KMS-11 (cell line): ENCODE measurements around the gene SYCP1.

Experiments
- H2AFZ ChIP-seq: fragments of 200-600 bp; sonication (generic); 2 replicates; pipeline ENCODE4 v1.6.1; 2016; ENCODE audit warnings: antibody characterized with exemption, mixed run types, low read depth
- H3K27ac ChIP-seq: fragments of 200-600 bp; sonication (generic); 2 replicates; pipeline ENCODE4 v1.6.1; 2016; ENCODE audit warnings: mild to moderate bottlenecking, mixed run types
- H3K27me3 ChIP-seq: fragments of 200-600 bp; sonication (generic); 2 replicates; pipeline ENCODE4 v1.6.1; 2017; ENCODE audit warnings: mild to moderate bottlenecking, low read depth, mixed run types, moderate library complexity; ENCODE audit not compliant: insufficient read depth
- H3K36me3 ChIP-seq: fragments of 200-600 bp; sonication (generic); 2 replicates; pipeline ENCODE4 v1.6.1; 2017; ENCODE audit warnings: mild to moderate bottlenecking, mixed run types; ENCODE audit not compliant: insufficient read depth
- H3K4me1 ChIP-seq: fragments of 200-600 bp; sonication (generic); 2 replicates; pipeline ENCODE4 v1.6.1; 2016; ENCODE audit warnings: mild to moderate bottlenecking, low read depth, mixed run types; ENCODE audit not compliant: poor library complexity, severe bottlenecking
- H3K4me2 ChIP-seq: fragments of 200-600 bp; sonication (generic); 2 replicates; pipeline ENCODE4 v1.7.0; 2016; ENCODE audit warnings: mild to moderate bottlenecking, mixed run types
- H3K4me3 ChIP-seq: fragments of 200-600 bp; sonication (generic); IDR thresholded peaks from 2 replicates; pipeline ENCODE4 v1.6.1; 2017; ENCODE audit warnings: low read depth, low read length, mixed read lengths; ENCODE audit not compliant: insufficient read depth
- H3K79me2 ChIP-seq: fragments of 200-600 bp; sonication (generic); 2 replicates; pipeline ENCODE4 v1.6.1; 2016; ENCODE audit warnings: low read depth, mixed run types; ENCODE audit not compliant: insufficient read depth
- H3K9ac ChIP-seq: fragments of 200-600 bp; sonication (generic); 2 replicates; pipeline ENCODE4 v1.6.1; 2016; ENCODE audit warnings: mild to moderate bottlenecking, mixed run types
- H4K20me1 ChIP-seq: fragments of 200-600 bp; sonication (generic); 2 replicates; pipeline ENCODE4 v1.6.1; 2016; ENCODE audit warnings: mild to moderate bottlenecking, mixed run types; ENCODE audit not compliant: insufficient read depth
- TF ChIP-seq, protein P1 (sequence below): fragments of 200-600 bp; sonication (generic); conservative IDR thresholded peaks from 2 replicates; pipeline ENCODE4 v1.6.1; 2017; ENCODE audit warnings: low read depth, mild to moderate bottlenecking, antibody characterized with exemption, low read length, moderate library complexity, mixed read lengths

SYCP1 gene, protein sequence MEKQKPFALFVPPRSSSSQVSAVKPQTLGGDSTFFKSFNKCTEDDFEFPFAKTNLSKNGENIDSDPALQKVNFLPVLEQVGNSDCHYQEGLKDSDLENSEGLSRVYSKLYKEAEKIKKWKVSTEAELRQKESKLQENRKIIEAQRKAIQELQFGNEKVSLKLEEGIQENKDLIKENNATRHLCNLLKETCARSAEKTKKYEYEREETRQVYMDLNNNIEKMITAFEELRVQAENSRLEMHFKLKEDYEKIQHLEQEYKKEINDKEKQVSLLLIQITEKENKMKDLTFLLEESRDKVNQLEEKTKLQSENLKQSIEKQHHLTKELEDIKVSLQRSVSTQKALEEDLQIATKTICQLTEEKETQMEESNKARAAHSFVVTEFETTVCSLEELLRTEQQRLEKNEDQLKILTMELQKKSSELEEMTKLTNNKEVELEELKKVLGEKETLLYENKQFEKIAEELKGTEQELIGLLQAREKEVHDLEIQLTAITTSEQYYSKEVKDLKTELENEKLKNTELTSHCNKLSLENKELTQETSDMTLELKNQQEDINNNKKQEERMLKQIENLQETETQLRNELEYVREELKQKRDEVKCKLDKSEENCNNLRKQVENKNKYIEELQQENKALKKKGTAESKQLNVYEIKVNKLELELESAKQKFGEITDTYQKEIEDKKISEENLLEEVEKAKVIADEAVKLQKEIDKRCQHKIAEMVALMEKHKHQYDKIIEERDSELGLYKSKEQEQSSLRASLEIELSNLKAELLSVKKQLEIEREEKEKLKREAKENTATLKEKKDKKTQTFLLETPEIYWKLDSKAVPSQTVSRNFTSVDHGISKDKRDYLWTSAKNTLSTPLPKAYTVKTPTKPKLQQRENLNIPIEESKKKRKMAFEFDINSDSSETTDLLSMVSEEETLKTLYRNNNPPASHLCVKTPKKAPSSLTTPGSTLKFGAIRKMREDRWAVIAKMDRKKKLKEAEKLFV

DNA sequence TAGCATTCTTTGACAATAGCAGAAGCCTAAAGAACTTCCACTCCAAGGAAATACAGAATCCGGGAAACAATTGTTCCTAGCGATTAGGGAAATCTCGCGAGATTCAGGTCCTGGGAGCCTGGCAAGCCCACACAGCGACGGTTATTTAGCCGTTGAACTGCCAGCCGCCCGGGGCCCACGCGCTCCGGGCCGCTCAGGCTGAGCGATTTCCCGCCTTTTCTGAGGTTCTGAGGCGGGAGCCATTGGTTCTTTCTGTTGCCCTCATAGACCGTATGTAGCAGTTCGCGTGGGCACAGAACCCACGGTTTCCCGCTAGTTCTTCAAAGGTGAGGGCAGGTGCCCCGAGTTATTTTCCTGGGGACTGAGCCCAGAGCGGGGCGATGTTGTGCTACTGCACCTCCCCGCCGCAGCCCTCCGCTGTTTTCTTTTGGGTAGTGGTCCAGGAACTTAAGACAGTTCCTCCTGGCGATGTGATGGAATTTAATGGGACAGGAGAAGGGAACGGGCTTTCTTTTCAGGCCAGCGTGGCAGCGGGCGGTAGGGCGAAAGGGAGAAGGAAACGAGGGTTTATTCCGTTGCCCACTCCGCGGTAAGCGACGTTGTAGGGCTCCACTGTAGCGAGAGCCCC lies at the start of gene SYCP1:
Gene SYCP1, plus strand, starts transcription at position 171 of the 628 bp plus-strand sequence. CDS start 602 bp downstream, outside the sequence.
- Histone ChIP-seq H3K36me3 (no peaks in the 10 kb centered on the region; the same call in 1 of the 2 replicates), H2AFZ (no peak within 1 kb of the TSS), H3K4me3 (no peak within 1 kb of the TSS), H4K20me1 (no peaks in the 10 kb centered on the region), H3K27me3 (no peaks in the 10 kb centered on the region), H3K27ac (no peak within 1 kb of the TSS), H3K9ac (no peak within 1 kb of the TSS), H3K79me2 (no peaks in the 10 kb centered on the region), H3K4me1 (no peaks in the 10 kb centered on the region), H3K4me2 (no peak within 1 kb of the TSS)
- TF ChIP-seq, protein P1, sequence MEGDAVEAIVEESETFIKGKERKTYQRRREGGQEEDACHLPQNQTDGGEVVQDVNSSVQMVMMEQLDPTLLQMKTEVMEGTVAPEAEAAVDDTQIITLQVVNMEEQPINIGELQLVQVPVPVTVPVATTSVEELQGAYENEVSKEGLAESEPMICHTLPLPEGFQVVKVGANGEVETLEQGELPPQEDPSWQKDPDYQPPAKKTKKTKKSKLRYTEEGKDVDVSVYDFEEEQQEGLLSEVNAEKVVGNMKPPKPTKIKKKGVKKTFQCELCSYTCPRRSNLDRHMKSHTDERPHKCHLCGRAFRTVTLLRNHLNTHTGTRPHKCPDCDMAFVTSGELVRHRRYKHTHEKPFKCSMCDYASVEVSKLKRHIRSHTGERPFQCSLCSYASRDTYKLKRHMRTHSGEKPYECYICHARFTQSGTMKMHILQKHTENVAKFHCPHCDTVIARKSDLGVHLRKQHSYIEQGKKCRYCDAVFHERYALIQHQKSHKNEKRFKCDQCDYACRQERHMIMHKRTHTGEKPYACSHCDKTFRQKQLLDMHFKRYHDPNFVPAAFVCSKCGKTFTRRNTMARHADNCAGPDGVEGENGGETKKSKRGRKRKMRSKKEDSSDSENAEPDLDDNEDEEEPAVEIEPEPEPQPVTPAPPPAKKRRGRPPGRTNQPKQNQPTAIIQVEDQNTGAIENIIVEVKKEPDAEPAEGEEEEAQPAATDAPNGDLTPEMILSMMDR: no peak

DNA sequence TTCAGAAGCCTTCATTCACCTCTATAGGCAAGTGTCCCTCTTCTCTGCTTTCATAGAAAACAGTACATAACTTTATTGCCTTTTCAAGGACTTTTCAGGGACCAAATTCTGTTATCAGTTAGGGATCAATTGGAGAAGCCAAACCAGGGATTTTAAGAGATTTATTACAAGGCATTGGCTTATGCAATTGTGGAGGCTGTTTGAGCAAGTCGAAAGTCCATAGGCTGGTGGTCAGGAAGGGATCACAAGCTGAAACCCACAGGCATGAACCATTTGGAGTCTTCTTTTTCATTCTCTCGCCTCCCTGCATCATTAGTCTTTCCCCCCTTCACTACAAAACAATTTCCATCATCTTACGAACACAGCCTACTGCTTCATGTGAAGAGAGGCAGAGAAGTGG lies 34.8 kb upstream of the SYCP1 start:
- H2AFZ ChIP-seq: no peak overlapping the region
- H3K4me3 ChIP-seq: no peak overlapping the region

DNA sequence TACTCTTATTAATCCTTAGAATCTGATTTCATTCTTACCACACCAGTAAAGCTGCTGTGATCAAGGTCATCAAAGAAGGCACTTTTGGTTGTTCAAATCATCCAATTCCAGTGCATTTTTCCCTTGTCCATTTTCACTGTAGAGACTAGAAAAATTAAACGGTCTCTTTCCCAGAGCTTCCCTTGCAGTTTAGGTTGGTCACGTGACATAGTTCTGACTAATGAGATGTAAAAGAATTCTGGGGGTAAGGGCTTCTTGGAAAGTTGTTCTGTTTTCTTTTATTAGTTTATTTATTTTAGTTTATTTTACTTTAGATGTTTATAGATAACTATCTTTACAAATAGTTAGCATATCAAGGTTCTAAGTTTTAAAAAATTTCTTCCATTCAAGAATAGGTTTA lies 34.3 kb upstream of the SYCP1 start:
- Histone ChIP-seq H2AFZ (no peak overlapping the region), H3K9ac (no peak overlapping the region), H3K4me2 (no peak overlapping the region), H3K36me3 (no peaks in the 10 kb centered on the region), H3K27me3 (no peaks in the 10 kb centered on the region), H3K4me3 (no peak overlapping the region), H3K4me1 (no peaks in the 10 kb centered on the region), H4K20me1 (no peaks in the 10 kb centered on the region), H3K27ac (no peak overlapping the region), H3K79me2 (no peaks in the 10 kb centered on the region)
- TF ChIP-seq, protein P1: no peak

More for the DNA sequence above, 34.8 kb upstream of the SYCP1 start:
- H3K9ac ChIP-seq: no peak overlapping the region
- TF ChIP-seq, protein P1: no peak
- H3K27ac ChIP-seq: no peak overlapping the region
- no peak overlapping the region for H3K4me2 ChIP-seq
- no peaks in the 10 kb centered on the region for H3K36me3 ChIP-seq
- H4K20me1 ChIP-seq: no peaks in the 10 kb centered on the region
- no peaks in the 10 kb centered on the region for H3K27me3 ChIP-seq
- H3K79me2 ChIP-seq: no peaks in the 10 kb centered on the region
- H3K4me1 ChIP-seq: no peaks in the 10 kb centered on the region

DNA sequence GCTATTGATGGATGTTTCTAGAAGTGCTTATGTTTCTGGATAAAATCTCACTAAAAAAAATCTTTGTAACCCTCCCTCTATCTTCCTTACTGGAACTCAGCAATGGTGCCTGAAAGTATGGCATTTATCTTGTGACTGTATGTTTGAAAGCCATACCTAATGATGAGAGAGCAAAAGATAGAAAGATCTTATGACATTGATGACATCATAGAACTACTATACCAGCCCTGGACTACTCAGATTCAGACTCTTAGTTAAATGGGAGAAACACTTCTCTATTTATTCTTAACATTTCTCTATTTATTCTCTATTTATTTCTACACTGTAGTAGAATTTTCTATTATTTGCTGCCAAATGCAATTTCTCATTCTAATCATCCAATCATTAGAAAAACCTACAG lies 32.7 kb upstream of the SYCP1 start:
- TF ChIP-seq, protein P1: no peak
- Histone ChIP-seq H3K4me3 (no peak overlapping the region), H3K4me2 (no peak overlapping the region), H4K20me1 (no peaks in the 10 kb centered on the region), H3K9ac (no peak overlapping the region), H2AFZ (no peak overlapping the region), H3K27me3 (no peaks in the 10 kb centered on the region), H3K36me3 (no peaks in the 10 kb centered on the region), H3K4me1 (no peaks in the 10 kb centered on the region), H3K79me2 (no peaks in the 10 kb centered on the region), H3K27ac (no peak overlapping the region)
